SK-N-SH treated with all-trans-retinoic acid at 6 μM for 48 hours (cell line): Measurements from ENCODE around the gene HK3.

Source experiments
- CSRNP3 ChIP-seq: fragments of 250-450 bp; sonication (Bioruptor Pico); IDR thresholded peaks from 2 replicates; pipeline ENCODE4 v1.5.1; 2021; ENCODE audit warnings: mild to moderate bottlenecking, moderate library complexity
- ESRRG ChIP-seq: fragments of 250-450 bp; sonication (Bioruptor Pico); IDR thresholded peaks from 2 replicates; pipeline ENCODE4 v1.6.1; 2021; ENCODE audit warnings: mild to moderate bottlenecking
- ISL1 ChIP-seq: fragments of 250-450 bp; sonication (Bioruptor Pico); IDR thresholded peaks from 2 replicates; pipeline ENCODE4 v2.1.2; 2022; ENCODE audit warnings: mild to moderate bottlenecking, moderate library complexity
- PATZ1 ChIP-seq: fragments of 250-450 bp; sonication (Bioruptor Pico); IDR thresholded peaks from 2 replicates; pipeline ENCODE4 v1.8.0; 2020; ENCODE audit warnings: mild to moderate bottlenecking, moderate library complexity, borderline replicate concordance
- RARB ChIP-seq: fragments of 250-450 bp; sonication (Bioruptor Pico); IDR thresholded peaks from 2 replicates; pipeline ENCODE4 v1.8.0; 2021; ENCODE audit warnings: mild to moderate bottlenecking, moderate library complexity
- ZFP30 ChIP-seq: fragments of 450-650 bp; formaldehyde crosslinking; IDR thresholded peaks from 2 replicates; pipeline ENCODE4 v1.5.0; 2022; ENCODE audit warnings: mild to moderate bottlenecking, moderate library complexity

- no peak for TF ChIP-seq CSRNP3 (CRISPR knock-in tag)
- TF ChIP-seq ISL1, result no peak
- TF ChIP-seq ZFP30 (CRISPR knock-in tag), result no peak
- TF ChIP-seq RARB (CRISPR knock-in tag), result no peak
- no peak for TF ChIP-seq PATZ1 (CRISPR knock-in tag)
- no peak for TF ChIP-seq ESRRG (CRISPR knock-in tag)
Measured at GRCh38 chr5:176865964-176866363, 33.2 kb downstream of the HK3 start.
